ENCODE measurements around the gene SKIDA1.

SKIDA1 gene

GRCh38 chr10:21516242-21517131 is 9.0 kb downstream of the SKIDA1 start:
- DNase-seq: peak in 1 of 2 experiments; percentile 49

GRCh38 chr10:21515361-21516241 is 9.9 kb downstream of the SKIDA1 start:
- DNase-seq: no peak

GRCh38 chr10:21514818-21515351 is 10.6 kb downstream of the SKIDA1 start:
- peak in 1 of 2 experiments; percentile 26 for DNase-seq

- no peak for DNase-seq
Measured at GRCh38 chr10:21514129-21514817, 11.2 kb downstream of the SKIDA1 start.

GRCh38 chr10:21513405-21513788 is 12.1 kb downstream of the SKIDA1 start:
- DNase-seq: no peak

- DNase-seq: no peak
Measured at GRCh38 chr10:21512573-21513404, 12.7 kb downstream of the SKIDA1 start.

GRCh38 chr10:21511946-21512572 is 13.4 kb downstream of the SKIDA1 start:
- no peak for DNase-seq

GRCh38 chr10:21511095-21511570 is 14.3 kb downstream of the SKIDA1 start:
- no peak for DNase-seq

- DNase-seq: no peak
Measured at GRCh38 chr10:21510241-21511094, 15.0 kb downstream of the SKIDA1 start.

- no peak for DNase-seq
Measured at GRCh38 chr10:21509341-21510240, 15.9 kb downstream of the SKIDA1 start.

GRCh38 chr10:21508706-21509331 is 16.7 kb downstream of the SKIDA1 start:
- no peak for DNase-seq

- no peak for DNase-seq
Measured at GRCh38 chr10:21507150-21507549, 18.3 kb downstream of the SKIDA1 start.

- no peak for DNase-seq
Measured at GRCh38 chr10:21506351-21506750, 19.1 kb downstream of the SKIDA1 start.

GRCh38 chr10:21505711-21506278 is 19.7 kb downstream of the SKIDA1 start:
- no peak for DNase-seq

- DNase-seq: no peak
Measured at GRCh38 chr10:21503542-21503941, 21.9 kb downstream of the SKIDA1 start.

- no peak for DNase-seq
Measured at GRCh38 chr10:21502348-21502740, 23.1 kb downstream of the SKIDA1 start.

- DNase-seq: no peak
Measured at GRCh38 chr10:21501731-21502347, 23.6 kb downstream of the SKIDA1 start.

- DNase-seq: no peak
Measured at GRCh38 chr10:21501091-21501490, 24.4 kb downstream of the SKIDA1 start.
